ENCODE results near the gene FABP1. TPM values are rescaled to one million over a fixed set of nuclear protein-coding genes. Genes with fewer than 3 reads are reported as not detected.
A peak's percentile ranks its signal among the peaks of the same experiment; 100 is the strongest.

Gene FABP1
- total RNA-seq, 4 donors from 2014 or later: not detected

DNA sequence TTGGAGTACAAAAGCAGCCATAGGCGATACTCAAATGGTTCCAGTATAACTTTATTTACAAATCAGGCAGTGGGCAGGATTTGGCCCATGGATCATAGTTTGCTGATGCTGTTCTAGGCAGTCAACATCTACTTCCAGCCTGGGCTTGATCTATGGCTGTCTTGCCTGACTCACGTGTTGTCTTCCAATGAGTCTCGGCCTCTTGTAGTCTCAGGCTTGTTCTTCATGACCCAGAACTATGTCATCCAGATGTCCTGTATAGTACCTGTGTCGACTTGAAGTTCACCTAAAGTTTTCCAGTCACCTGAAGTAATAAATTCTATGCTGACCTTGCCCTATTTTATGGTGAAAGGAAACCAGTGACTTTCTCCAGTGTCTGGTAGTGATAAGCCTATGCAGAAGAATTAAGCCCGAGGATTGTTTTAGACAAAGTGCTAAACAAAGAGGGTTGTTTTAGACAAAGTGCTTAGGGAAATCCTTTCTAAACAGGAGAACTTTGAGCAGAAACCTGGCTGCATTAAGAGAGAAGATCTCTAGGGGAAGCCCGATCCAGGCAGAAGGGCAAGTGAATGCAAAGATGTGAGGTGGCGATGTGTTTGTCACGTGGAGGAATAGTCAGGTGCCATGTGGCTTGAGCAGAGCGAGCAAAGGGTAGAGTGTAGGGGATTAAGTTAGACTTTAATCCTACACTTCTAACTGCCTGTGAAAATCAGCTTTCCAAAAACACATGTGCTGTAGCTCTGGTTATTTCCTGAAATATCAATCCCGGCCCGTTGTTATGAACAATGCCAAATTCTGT is 33.8 kb upstream of the FABP1 start:
- no peaks in the 10 kb centered on the region for H3K36me3 ChIP-seq
- H3K9me3 ChIP-seq: no peaks in the 10 kb centered on the region
- TF ChIP-seq, protein P1, sequence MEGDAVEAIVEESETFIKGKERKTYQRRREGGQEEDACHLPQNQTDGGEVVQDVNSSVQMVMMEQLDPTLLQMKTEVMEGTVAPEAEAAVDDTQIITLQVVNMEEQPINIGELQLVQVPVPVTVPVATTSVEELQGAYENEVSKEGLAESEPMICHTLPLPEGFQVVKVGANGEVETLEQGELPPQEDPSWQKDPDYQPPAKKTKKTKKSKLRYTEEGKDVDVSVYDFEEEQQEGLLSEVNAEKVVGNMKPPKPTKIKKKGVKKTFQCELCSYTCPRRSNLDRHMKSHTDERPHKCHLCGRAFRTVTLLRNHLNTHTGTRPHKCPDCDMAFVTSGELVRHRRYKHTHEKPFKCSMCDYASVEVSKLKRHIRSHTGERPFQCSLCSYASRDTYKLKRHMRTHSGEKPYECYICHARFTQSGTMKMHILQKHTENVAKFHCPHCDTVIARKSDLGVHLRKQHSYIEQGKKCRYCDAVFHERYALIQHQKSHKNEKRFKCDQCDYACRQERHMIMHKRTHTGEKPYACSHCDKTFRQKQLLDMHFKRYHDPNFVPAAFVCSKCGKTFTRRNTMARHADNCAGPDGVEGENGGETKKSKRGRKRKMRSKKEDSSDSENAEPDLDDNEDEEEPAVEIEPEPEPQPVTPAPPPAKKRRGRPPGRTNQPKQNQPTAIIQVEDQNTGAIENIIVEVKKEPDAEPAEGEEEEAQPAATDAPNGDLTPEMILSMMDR (IDR thresholded peaks at IDR 0.05): no peak
- TF ChIP-seq POLR2A (IDR thresholded peaks at IDR 0.05): no peak
- H3K4me3 ChIP-seq: no peak overlapping the region
- WGBS, 2 donors: 39 to 47% methylated on average over 11 of the region's 11 CpGs
- peaks cover 0 to 18% (median 7%) of the 10 kb centered on the region in 3 donors for H3K4me1 ChIP-seq
- intact Hi-C loops (cut with DNase I): loop anchor here (5.0 kb wide), 1 partner anchor 104 kb away; the partner anchor contains the start of gene KRCC1
- H3K27ac ChIP-seq: no peak overlapping the region
- no peak for DNase-seq
- H3K27me3 ChIP-seq: no peaks in the 10 kb centered on the region

DNA sequence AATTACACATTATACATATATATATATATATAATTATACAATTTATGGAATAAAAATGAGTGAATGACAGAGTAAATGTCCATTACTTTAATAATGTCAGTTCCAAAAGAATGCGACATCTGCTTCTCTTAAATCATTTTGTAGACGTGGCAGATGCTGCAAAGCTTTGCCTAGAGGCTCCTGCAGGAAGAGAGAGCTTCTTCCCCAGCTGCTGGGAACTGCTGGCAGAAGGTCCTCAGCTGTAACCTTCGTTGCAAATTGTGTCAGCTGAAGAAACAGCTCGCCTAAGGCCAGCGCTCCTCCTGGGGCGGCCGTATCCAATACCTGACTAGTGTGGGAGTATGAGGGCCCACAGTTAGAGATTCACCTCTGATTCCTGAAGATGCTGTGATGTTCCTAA is 32.7 kb upstream of the FABP1 start:
- TF ChIP-seq, protein P1 (IDR thresholded peaks at IDR 0.05): no peak
- no peak for TF ChIP-seq POLR2A (IDR thresholded peaks at IDR 0.05)
- intact Hi-C loops (cut with DNase I): loop anchor here (5.0 kb wide), 1 partner anchor 103 kb away; the partner anchor contains the start of gene KRCC1
- no peak overlapping the region for H3K27ac ChIP-seq
- WGBS, 2 donors: 80 to 81% methylated on average over 7 of the region's 7 CpGs
- no peaks in the 10 kb centered on the region for H3K27me3 ChIP-seq
- H3K36me3 ChIP-seq: no peaks in the 10 kb centered on the region
- H3K9me3 ChIP-seq: no peaks in the 10 kb centered on the region
- no peak overlapping the region for H3K4me3 ChIP-seq
- no peak for DNase-seq
- peaks cover 0 to 10% (median 7%) of the 10 kb centered on the region in 3 donors for H3K4me1 ChIP-seq

DNA sequence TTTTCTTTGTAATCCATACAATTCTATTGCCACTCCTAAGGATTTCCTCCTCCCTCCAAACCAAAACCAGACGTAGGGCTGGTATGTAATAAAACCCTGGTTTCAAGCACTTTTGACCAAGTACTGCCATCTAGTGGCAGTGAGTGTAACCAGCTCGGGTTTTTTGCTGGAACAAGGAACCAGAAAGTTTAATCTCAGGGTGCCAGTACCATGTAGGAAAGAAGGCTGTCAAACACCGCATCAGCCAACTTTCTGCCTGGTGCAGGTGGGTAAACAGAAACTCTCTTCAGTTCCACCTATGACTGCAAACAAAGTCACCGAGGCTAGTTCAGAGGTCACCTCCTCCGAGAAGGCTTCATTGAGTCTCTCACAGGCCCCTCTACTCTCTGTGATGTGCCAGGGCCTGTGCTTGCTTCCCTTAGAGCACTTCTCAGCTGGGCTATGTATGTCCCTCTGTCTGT is 32.1 kb upstream of the FABP1 start:
- no peaks in the 10 kb centered on the region for H3K9me3 ChIP-seq
- H3K27me3 ChIP-seq: no peaks in the 10 kb centered on the region
- no peaks in the 10 kb centered on the region for H3K36me3 ChIP-seq
- intact Hi-C loops (cut with DNase I): loop anchor here (5.0 kb wide), 1 partner anchor 103 kb away; the partner anchor contains the start of gene KRCC1
- 22 to 25% methylated on average over 4 to 5 of the region's 5 CpGs for WGBS, 2 donors
- H3K4me1 ChIP-seq: peaks cover 0 to 9% (median 5%) of the 10 kb centered on the region in 3 donors
- no peak overlapping the region for H3K27ac ChIP-seq
- no peak for DNase-seq
- TF ChIP-seq, protein P1 (IDR thresholded peaks at IDR 0.05): peak; percentile 69 to 85 (median 80)
- TF ChIP-seq POLR2A (IDR thresholded peaks at IDR 0.05): no peak
- no peak overlapping the region for H3K4me3 ChIP-seq

DNA sequence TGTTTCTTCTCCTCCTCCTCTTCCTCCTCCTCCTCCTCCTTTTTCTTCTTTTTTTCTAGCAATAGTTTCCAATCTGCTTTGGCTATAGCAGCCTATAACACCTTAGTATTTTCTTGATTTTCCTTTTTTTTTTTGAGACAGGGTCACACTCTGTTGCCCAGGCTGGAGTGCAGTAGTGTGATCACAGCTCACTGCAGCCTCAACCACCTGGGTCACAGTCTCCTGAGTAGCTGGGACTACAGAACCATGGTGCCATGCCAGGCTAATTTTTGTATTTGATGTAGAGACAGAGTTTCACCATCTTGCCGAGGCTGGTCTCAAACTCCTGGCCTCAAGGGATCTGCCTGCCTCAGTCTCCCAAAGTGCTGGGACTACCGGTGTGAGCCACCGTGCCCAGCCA is 31.6 kb upstream of the FABP1 start:
- intact Hi-C loops (cut with DNase I): no loop called here
- Histone ChIP-seq H3K36me3 (no peaks in the 10 kb centered on the region), H3K27ac (no peak overlapping the region), H3K4me3 (no peak overlapping the region), H3K9me3 (no peaks in the 10 kb centered on the region), H3K27me3 (no peaks in the 10 kb centered on the region), H3K4me1 (peaks cover 0 to 4% (median under 1%) of the 10 kb centered on the region in 3 donors)
- TF ChIP-seq, protein P1 (IDR thresholded peaks at IDR 0.05): no peak
- no peak for TF ChIP-seq POLR2A (IDR thresholded peaks at IDR 0.05)
- WGBS, 2 donors: 50 to 85% methylated on average over 3 of the region's 3 CpGs
- DNase-seq: no peak

DNA sequence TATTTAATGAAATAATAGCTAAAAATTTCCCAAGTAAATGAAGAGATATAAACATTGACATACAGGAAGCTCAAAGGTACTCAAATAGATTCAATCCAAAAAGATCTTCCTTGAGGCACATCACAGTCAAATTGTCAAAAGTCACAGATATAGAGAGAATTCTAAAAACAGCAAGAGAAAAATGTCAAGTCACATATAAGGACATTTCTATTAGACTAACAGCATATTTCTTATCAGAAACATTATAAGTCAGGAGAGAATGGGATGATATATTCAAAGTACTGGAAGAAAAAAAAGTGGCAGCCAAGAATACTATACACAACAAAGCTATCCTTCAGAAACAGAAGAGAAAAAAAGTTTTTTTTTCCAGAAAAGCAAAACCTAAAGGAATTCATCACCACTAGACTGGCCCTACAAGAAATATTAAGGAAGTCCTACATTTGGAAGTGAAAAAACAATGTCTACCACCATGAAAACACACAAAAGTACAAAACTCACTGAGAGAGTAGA is 21.1 kb upstream of the FABP1 start:
- no peak for TF ChIP-seq POLR2A (IDR thresholded peaks at IDR 0.05)
- TF ChIP-seq, protein P1 (IDR thresholded peaks at IDR 0.05): no peak
- H3K36me3 ChIP-seq: no peaks in the 10 kb centered on the region
- H3K27ac ChIP-seq: no peak overlapping the region
- H3K27me3 ChIP-seq: peaks cover 0 to 3% (median 0%) of the 10 kb centered on the region in 4 donors
- no peak overlapping the region for H3K4me3 ChIP-seq
- H3K4me1 ChIP-seq: no peaks in the 10 kb centered on the region
- intact Hi-C loops (cut with DNase I): no loop called here
- H3K9me3 ChIP-seq: peaks cover 0 to 15% (median 3%) of the 10 kb centered on the region in 3 donors
- no peak for DNase-seq
